B cell (primary cell): ENCODE data around the gene PLA2G12B. TPM values are rescaled to one million over a fixed set of nuclear protein-coding genes. Genes with fewer than 3 reads are reported as not detected.

Source experiments
- ATAC-seq: fragments of 200-7000 bp; cut with Tn5 transposase; one replicate; pipeline ENCODE4 v1.10.0; 2021; ENCODE audit warnings: low read depth, mild to moderate bottlenecking, moderate number of reproducible peaks, moderate library complexity
- CTCF ChIA-PET: fragments of 350-600 bp; sonication (Branson Sonifier 250); formaldehyde crosslinking; loops from one replicate; lab custom pipeline; 2021; ENCODE audit warnings: antibody characterized with exemption, inconsistent platforms; lab: Charles Lee
- POLR2A ChIA-PET: fragments of 350-600 bp; sonication (Branson Sonifier 250); formaldehyde crosslinking; loops from one replicate; lab custom pipeline; 2021; ENCODE audit warnings: antibody characterized with exemption; lab: Charles Lee
- DNase-seq: peaks from one replicate; pipeline ENCODE4 v3.0.0; 2013
- H2AFZ ChIP-seq: 2 replicates; pipeline ENCODE4 v1.6.1; 2012; ENCODE audit warnings: mild to moderate bottlenecking, low read depth, low read length; ENCODE audit not compliant: insufficient read depth, poor library complexity, severe bottlenecking
- H3K27ac ChIP-seq, 2 donors: 1 replicate in 1 of 2; 2 replicates in 1 of 2; pipeline ENCODE4 v1.5.1; 2012 to 2013; ENCODE audit warnings: low read length in 2 of 2, mild to moderate bottlenecking in 2 of 2, moderate library complexity in 1 of 2
- H3K27me3 ChIP-seq, 4 experiments: fragments of 200-600 bp in 1 of 4; sonication (generic) in 1 of 4; replicated peaks in 1 of 4; 1 replicate in 2 of 4; 2 replicates in 2 of 4; pipeline versions ENCODE4 v1.6.1 to v1.7.0; 2013 to 2016; ENCODE audit warnings: low read length in 3 of 4, mild to moderate bottlenecking in 2 of 4, mixed read lengths in 1 of 4, moderate library complexity in 1 of 4; ENCODE audit not compliant: insufficient read depth in 4 of 4, control insufficient read depth in 3 of 4; ENCODE audit errors: control extremely low read depth in 1 of 4
- H3K36me3 ChIP-seq, 2 experiments: replicated peaks in 1 of 2; 1 replicate in 1 of 2; 2 replicates in 1 of 2; pipeline versions ENCODE4 v1.6.1 to v1.7.1; 2013; ENCODE audit warnings: low read length in 1 of 2; ENCODE audit not compliant: insufficient read depth in 2 of 2, control insufficient read depth in 1 of 2; ENCODE audit errors: control extremely low read depth in 1 of 2, extremely low read depth in 1 of 2
- H3K4me1 ChIP-seq, 2 donors: fragments of 200-600 bp in 1 of 2; sonication (generic) in 1 of 2; 1 replicate in 1 of 2; 2 replicates in 1 of 2; pipeline versions ENCODE4 v1.5.1 to v1.6.1; 2013 to 2017; ENCODE audit warnings: low read length in 2 of 2; ENCODE audit not compliant: control insufficient read depth in 2 of 2, insufficient read depth in 2 of 2
- H3K4me2 ChIP-seq: replicated peaks from 2 replicates; pipeline ENCODE3; 2012; ENCODE audit warnings: mild to moderate bottlenecking, low read depth, low read length; ENCODE audit not compliant: poor library complexity, severe bottlenecking
- H3K4me3 ChIP-seq, 5 experiments: fragments of 200-600 bp in 1 of 5; sonication (generic) in 1 of 5; 1 replicate in 3 of 5; 2 replicates in 2 of 5; pipeline versions ENCODE4 v1.5.1 to v1.7.0; 2011 to 2016; ENCODE audit warnings: low read length in 4 of 5, mild to moderate bottlenecking in 4 of 5, low read depth in 2 of 5, control low read depth in 1 of 5, moderate library complexity in 1 of 5; ENCODE audit not compliant: insufficient read depth in 1 of 5; ENCODE audit errors: control extremely low read depth in 1 of 5, extremely low read depth in 1 of 5
- H3K79me2 ChIP-seq: fragments of 200-600 bp; sonication (generic); one replicate; pipeline ENCODE4 v1.6.0; 2016; ENCODE audit warnings: low read length; ENCODE audit not compliant: control insufficient read depth, insufficient read depth
- H3K9ac ChIP-seq: fragments of 200-600 bp; sonication (generic); 2 replicates; pipeline ENCODE4 v1.6.1; 2017; ENCODE audit warnings: mild to moderate bottlenecking, low read length, moderate library complexity
- H3K9me3 ChIP-seq, 3 donors: one replicate each; pipeline versions ENCODE4 v1.6.1 to v1.7.1; 2013; ENCODE audit warnings: low read length in 2 of 3; ENCODE audit not compliant: control insufficient read depth in 2 of 3, insufficient read depth in 1 of 3; ENCODE audit errors: control extremely low read depth in 1 of 3
- H4K20me1 ChIP-seq: 2 replicates; pipeline ENCODE4 v1.6.0; 2012; ENCODE audit warnings: mild to moderate bottlenecking, low read length; ENCODE audit not compliant: insufficient read depth, control insufficient read depth, poor library complexity, severe bottlenecking
- H3K27ac Mint-ChIP-seq: one replicate; pipeline ENCODE4 v1.8.0; 2021; ENCODE audit warnings: mixed read lengths
- H3K27me3 Mint-ChIP-seq: one replicate; pipeline ENCODE4 v1.8.0; 2021; ENCODE audit warnings: mixed read lengths
- H3K4me1 Mint-ChIP-seq: one replicate; pipeline ENCODE4 v1.8.0; 2021; ENCODE audit warnings: mixed read lengths
- H3K4me3 Mint-ChIP-seq: one replicate; pipeline ENCODE4 v1.8.0; 2021; ENCODE audit warnings: mixed read lengths
- H3K9me3 Mint-ChIP-seq: one replicate; pipeline ENCODE4 v1.8.0; 2022; ENCODE audit warnings: mixed read lengths; ENCODE audit not compliant: insufficient read depth
- EZH2 ChIP-seq: IDR thresholded peaks from 2 replicates; pipeline ENCODE4 v1.6.1; 2012; ENCODE audit warnings: borderline replicate concordance, low read depth, mild to moderate bottlenecking, moderate library complexity, low read length; ENCODE audit not compliant: insufficient read depth, poor library complexity, severe bottlenecking
- WGBS: methylation state at CpG from one replicate; pipeline ENCODE4 v1.1.5; 2013; ENCODE audit warnings: missing lambda C conversion rate; ENCODE audit not compliant: insufficient coverage; 5-methylcytosine and 5-hydroxymethylcytosine counted together
- intact Hi-C: fragments of 100-400 bp; cut with micrococcal nuclease; formaldehyde crosslinking; loops from one replicate; pipeline ENCODE4 v1.10.0; 2022
- polyA plus RNA-seq: library from polyadenylated mRNA; depleted of rRNA; stranded (reverse); fragments of >200 nt; gene quantifications from 2 replicates; pipeline ENCODE4 v1.2.3, GENCODE V29; 2012
- total RNA-seq, 2 donors: library from RNA; stranded (reverse); fragments of 120-200 nt in 1 of 2; gene quantifications; 1 replicate in 1 of 2; 2 replicates in 1 of 2; pipeline versions ENCODE4 v1.2.3 to v1.2.4, GENCODE V29; 2013 to 2022
- TF ChIP-seq, protein P1 (sequence below): fragments of 200-600 bp; IDR thresholded peaks from one replicate; pipeline ENCODE4 v1.8.0; 2022; ENCODE audit warnings: antibody characterized with exemption, mild to moderate bottlenecking

The PLA2G12B gene
- total and polyA plus RNA-seq, 2 donors (not counting 1 experiment from before 2014, with no cell fraction given): not detected

GRCh38 chr10:72976886-72977285 is 22.3 kb upstream of the PLA2G12B start:
- DNase-seq (no peak), ATAC-seq (no peak)
- no CpG with 5 or more reads among the region's 1 CpG for WGBS
- Mint-ChIP-seq H3K27me3 (peaks cover 13% of the 10 kb centered on the region), H3K4me3 (no peak overlapping the region), H3K4me1 (no peaks in the 10 kb centered on the region), H3K27ac (no peak overlapping the region), H3K9me3 (peaks cover 30% of the 10 kb centered on the region)
- peaks cover 0 to 12% (median 1%) of the 10 kb centered on the region in 4 experiments for H3K27me3 ChIP-seq
- ChIA-PET CTCF (no interaction called here), POLR2A (no interaction called here)
- no peaks in the 10 kb centered on the region for H3K4me1 ChIP-seq
- H3K9ac ChIP-seq: no peak overlapping the region
- H3K9me3 ChIP-seq: peaks cover 6 to 37% (median 31%) of the 10 kb centered on the region in 3 donors
- H2AFZ ChIP-seq: no peak overlapping the region
- H4K20me1 ChIP-seq: no peaks in the 10 kb centered on the region
- no peak overlapping the region for H3K27ac ChIP-seq
- no peak overlapping the region for H3K4me3 ChIP-seq
- H3K36me3 ChIP-seq: no peaks in the 10 kb centered on the region
- intact Hi-C loops: no loop called here
- no peaks in the 10 kb centered on the region for H3K79me2 ChIP-seq
- TF ChIP-seq, protein P1, sequence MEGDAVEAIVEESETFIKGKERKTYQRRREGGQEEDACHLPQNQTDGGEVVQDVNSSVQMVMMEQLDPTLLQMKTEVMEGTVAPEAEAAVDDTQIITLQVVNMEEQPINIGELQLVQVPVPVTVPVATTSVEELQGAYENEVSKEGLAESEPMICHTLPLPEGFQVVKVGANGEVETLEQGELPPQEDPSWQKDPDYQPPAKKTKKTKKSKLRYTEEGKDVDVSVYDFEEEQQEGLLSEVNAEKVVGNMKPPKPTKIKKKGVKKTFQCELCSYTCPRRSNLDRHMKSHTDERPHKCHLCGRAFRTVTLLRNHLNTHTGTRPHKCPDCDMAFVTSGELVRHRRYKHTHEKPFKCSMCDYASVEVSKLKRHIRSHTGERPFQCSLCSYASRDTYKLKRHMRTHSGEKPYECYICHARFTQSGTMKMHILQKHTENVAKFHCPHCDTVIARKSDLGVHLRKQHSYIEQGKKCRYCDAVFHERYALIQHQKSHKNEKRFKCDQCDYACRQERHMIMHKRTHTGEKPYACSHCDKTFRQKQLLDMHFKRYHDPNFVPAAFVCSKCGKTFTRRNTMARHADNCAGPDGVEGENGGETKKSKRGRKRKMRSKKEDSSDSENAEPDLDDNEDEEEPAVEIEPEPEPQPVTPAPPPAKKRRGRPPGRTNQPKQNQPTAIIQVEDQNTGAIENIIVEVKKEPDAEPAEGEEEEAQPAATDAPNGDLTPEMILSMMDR: no peak
- TF ChIP-seq EZH2: no peak
- H3K4me2 ChIP-seq: no peak overlapping the region

DNA sequence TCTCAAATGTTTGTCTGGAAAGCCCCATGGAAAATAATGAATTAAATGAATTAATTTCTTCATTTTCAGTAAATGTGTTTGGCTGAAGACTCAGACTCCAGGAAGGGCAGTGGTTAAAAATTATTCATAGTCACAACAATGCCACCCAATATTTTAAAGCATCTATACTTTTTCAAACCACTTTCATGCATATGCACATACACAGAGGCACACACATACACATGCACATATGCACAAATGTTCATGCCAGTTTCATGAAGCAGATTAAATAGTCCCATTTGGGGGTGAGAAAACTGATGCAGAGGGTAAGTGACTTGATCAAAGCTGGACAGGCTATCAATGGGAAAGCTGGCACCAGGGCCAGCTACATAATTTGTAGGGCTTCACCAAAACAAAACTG is 1.4 kb upstream of the PLA2G12B start:
- Histone ChIP-seq H3K79me2 (no peaks in the 10 kb centered on the region), H4K20me1 (no peaks in the 10 kb centered on the region), H3K4me2 (no peak overlapping the region), H3K9me3 (no peaks in the 10 kb centered on the region), H3K27ac (no peak overlapping the region), H2AFZ (no peak overlapping the region), H3K9ac (no peak overlapping the region), H3K4me1 (no peaks in the 10 kb centered on the region), H3K4me3 (no peak overlapping the region), H3K36me3 (no peaks in the 10 kb centered on the region), H3K27me3 (no peaks in the 10 kb centered on the region)
- ATAC-seq: no peak
- Mint-ChIP-seq H3K4me3 (no peak overlapping the region), H3K27me3 (peaks cover 19% of the 10 kb centered on the region), H3K9me3 (no peaks in the 10 kb centered on the region), H3K27ac (no peak overlapping the region), H3K4me1 (no peaks in the 10 kb centered on the region)
- ChIA-PET CTCF (no interaction called here), POLR2A (no interaction called here)
- DNase-seq: no peak
- intact Hi-C loops: no loop called here
- no peak for TF ChIP-seq EZH2
- TF ChIP-seq, protein P1: no peak
